Uterus (tissue), 4 donors: ENCODE data around the gene SCNN1B. TPM values are rescaled to one million over a fixed set of nuclear protein-coding genes. Genes with fewer than 3 reads are reported as not detected.

Experiments
- DNase-seq, 2 donors: peaks; one replicate each; pipeline ENCODE4 v3.0.0-alpha.2; 2019 to 2020
- H3K27ac ChIP-seq, 2 donors: fragments of 200-600 bp; sonication (generic); 1 replicate in 1 of 2; 2 replicates in 1 of 2; pipeline ENCODE4 v1.5.1; 2016 to 2018
- H3K27me3 ChIP-seq, 2 donors: fragments of 200-600 bp; sonication (generic); one replicate each; pipeline ENCODE4 v1.5.1; 2018 to 2019; ENCODE audit warnings: control low read depth in 1 of 2
- H3K36me3 ChIP-seq, 2 donors: fragments of 200-600 bp; sonication (generic); one replicate each; pipeline ENCODE4 v1.5.1; 2019; ENCODE audit warnings: control low read depth in 1 of 2
- H3K4me1 ChIP-seq, 2 donors: fragments of 200-600 bp; sonication (generic); one replicate each; pipeline ENCODE4 v1.5.1; 2018 to 2019; ENCODE audit warnings: control low read depth in 1 of 2
- H3K4me3 ChIP-seq, 2 donors: fragments of 200-600 bp; sonication (generic); 1 replicate in 1 of 2; 2 replicates in 1 of 2; pipeline ENCODE4 v1.5.1; 2018 to 2019; ENCODE audit warnings: mild to moderate bottlenecking in 1 of 2
- H3K9me3 ChIP-seq, 2 donors: fragments of 200-600 bp; sonication (generic); one replicate each; pipeline ENCODE4 v1.5.1; 2019; ENCODE audit warnings: control low read depth in 1 of 2
- CTCF ChIP-seq, 4 experiments: fragments of 200-600 bp in 2 of 4; fragments of 450-650 bp in 2 of 4; sonication (generic) in 2 of 4; IDR thresholded peaks; one replicate each; pipeline ENCODE4 v1.5.1; 2016 to 2019; ENCODE audit warnings: antibody characterized with exemption in 4 of 4, mild to moderate bottlenecking in 2 of 4, moderate library complexity in 1 of 4
- POLR2A ChIP-seq, 2 donors: fragments of 450-650 bp; IDR thresholded peaks; one replicate each; pipeline ENCODE4 v1.6.1; 2016; ENCODE audit warnings: antibody characterized with exemption in 2 of 2, mild to moderate bottlenecking in 1 of 2, moderate library complexity in 1 of 2
- intact Hi-C: fragments of 100-400 bp; cut with DNase I; formaldehyde crosslinking; loops from one replicate; pipeline ENCODE4 v1.15.1; 2023; ENCODE audit warnings: low total_unique reads
- total RNA-seq, 4 donors: library from RNA; depleted of rRNA in 3 of 4; stranded (reverse); fragments of >200 nt in 3 of 4; gene quantifications; one replicate each; pipeline versions ENCODE4 v1.1.0 to v1.2.4, GENCODE V29; 2014 to 2023
- donor health status: DM: yes; HTN: yes; CAD: no.

The SCNN1B gene
- total RNA-seq, 4 donors from 2014 or later, result 0.14 to 9.6 (median 1.9) TPM

GRCh38 chr16:23342083-23342640, 40.1 kb downstream of the SCNN1B start:
- TF ChIP-seq POLR2A (IDR thresholded peaks at IDR 0.05) (no peak), CTCF (IDR thresholded peaks at IDR 0.05) (no peak)
- Histone ChIP-seq H3K9me3 (no peaks in the 10 kb centered on the region), H3K4me1 (no peaks in the 10 kb centered on the region), H3K36me3 (no peaks in the 10 kb centered on the region), H3K27ac (no peak overlapping the region), H3K27me3 (no peaks in the 10 kb centered on the region), H3K4me3 (no peak overlapping the region)
- intact Hi-C loops, result no loop called here
- no peak for DNase-seq

DNA sequence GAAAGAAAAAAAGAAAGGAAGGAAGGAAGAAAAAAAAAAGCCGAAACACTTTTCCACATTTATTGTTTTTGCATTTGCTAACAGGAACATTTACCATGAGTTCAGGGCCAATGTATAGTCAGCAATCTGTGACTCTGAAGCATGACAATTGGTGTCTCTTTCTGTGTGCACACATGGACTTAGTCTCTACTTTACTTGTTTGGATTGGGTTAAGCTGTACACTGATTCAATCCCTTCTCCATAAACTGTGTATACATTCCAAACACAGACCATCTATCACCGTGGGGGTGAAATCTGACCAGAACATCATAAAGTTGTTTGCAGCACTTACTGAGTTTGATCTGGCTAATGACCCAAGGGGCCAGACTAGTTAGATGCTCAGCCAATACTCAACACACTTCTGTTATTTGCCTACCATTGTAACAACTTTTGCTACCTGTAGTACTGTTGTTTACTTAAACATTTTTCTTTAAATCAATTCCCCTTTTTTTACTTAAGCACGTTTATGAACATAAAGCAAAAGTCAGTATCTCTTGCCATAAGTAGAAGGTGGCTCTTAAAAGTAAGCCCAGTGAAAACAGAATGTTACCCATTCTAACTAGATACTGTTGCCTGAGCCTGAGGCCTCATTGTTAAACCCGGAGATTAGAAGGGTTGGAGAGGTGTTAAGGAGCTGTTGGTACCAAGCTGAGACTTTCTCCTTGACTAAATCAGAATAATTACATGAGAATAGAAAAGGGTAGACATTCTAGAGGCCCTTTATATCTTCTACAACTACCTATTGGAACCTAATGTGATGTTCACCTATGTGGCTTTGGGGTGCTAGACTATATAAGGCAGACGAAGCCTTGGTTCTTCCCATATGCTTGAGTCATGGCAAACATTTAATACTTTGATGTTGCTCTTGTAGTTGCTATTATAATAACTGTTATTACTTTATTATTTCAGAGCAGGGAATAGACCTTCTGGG, 41.8 kb downstream of the SCNN1B start:
- Histone ChIP-seq H3K36me3 (no peaks in the 10 kb centered on the region), H3K27me3 (no peaks in the 10 kb centered on the region), H3K4me3 (no peak overlapping the region), H3K4me1 (no peaks in the 10 kb centered on the region), H3K27ac (no peak overlapping the region), H3K9me3 (no peaks in the 10 kb centered on the region)
- intact Hi-C loops, result no loop called here
- no peak for DNase-seq
- no peak for TF ChIP-seq POLR2A (IDR thresholded peaks at IDR 0.05)
- TF ChIP-seq CTCF (IDR thresholded peaks at IDR 0.05), result no peak

DNA sequence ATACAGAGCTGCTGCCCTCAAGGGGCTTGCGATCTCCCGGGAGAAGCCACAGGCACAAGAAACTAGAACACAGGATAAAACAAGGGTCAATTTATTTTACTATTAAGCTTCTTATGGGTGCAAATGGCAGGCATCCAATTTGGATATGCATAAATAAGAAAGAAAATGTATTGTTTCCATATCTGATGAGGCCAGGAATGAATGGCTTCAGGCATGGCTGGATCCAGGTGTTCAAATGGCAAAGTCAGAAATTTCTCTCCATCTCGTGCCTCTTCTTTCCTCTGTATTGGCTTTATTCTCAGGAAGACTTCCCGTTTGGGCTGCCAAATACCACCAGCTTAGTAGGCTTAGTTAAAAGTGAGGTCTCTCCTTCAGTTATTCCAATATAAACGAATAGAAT, 43.1 kb downstream of the SCNN1B start:
- Histone ChIP-seq H3K9me3 (no peaks in the 10 kb centered on the region), H3K27me3 (no peaks in the 10 kb centered on the region), H3K4me3 (no peak overlapping the region), H3K4me1 (no peaks in the 10 kb centered on the region), H3K36me3 (no peaks in the 10 kb centered on the region), H3K27ac (no peak overlapping the region)
- no peak for TF ChIP-seq CTCF (IDR thresholded peaks at IDR 0.05)
- TF ChIP-seq POLR2A (IDR thresholded peaks at IDR 0.05), result no peak
- intact Hi-C loops, result no loop called here
- no peak for DNase-seq

GRCh38 chr16:23348579-23349469, 46.7 kb downstream of the SCNN1B start:
- H3K9me3 ChIP-seq, result no peaks in the 10 kb centered on the region
- DNase-seq, result no peak
- intact Hi-C loops, result no loop called here
- TF ChIP-seq CTCF (IDR thresholded peaks at IDR 0.05) (no peak), POLR2A (IDR thresholded peaks at IDR 0.05) (no peak)
- H3K27ac ChIP-seq, result no peak overlapping the region
- H3K4me3 ChIP-seq, result no peak overlapping the region
- no peaks in the 10 kb centered on the region for H3K27me3 ChIP-seq
- no peaks in the 10 kb centered on the region for H3K36me3 ChIP-seq
- no peaks in the 10 kb centered on the region for H3K4me1 ChIP-seq
